GM19463 (cell line): Measurements from ENCODE around the gene CDC42EP3.
A peak's percentile ranks its signal among the peaks of the same experiment; 100 is the strongest.

Experiments used
- ATAC-seq: cut with Tn5 transposase; IDR thresholded peaks from one replicate; pipeline ENCODE4 v1.9.1; 2021; ENCODE audit warnings: mild to moderate bottlenecking, moderate library complexity; ENCODE audit not compliant: unreplicated experiment

The CDC42EP3 gene

DNA sequence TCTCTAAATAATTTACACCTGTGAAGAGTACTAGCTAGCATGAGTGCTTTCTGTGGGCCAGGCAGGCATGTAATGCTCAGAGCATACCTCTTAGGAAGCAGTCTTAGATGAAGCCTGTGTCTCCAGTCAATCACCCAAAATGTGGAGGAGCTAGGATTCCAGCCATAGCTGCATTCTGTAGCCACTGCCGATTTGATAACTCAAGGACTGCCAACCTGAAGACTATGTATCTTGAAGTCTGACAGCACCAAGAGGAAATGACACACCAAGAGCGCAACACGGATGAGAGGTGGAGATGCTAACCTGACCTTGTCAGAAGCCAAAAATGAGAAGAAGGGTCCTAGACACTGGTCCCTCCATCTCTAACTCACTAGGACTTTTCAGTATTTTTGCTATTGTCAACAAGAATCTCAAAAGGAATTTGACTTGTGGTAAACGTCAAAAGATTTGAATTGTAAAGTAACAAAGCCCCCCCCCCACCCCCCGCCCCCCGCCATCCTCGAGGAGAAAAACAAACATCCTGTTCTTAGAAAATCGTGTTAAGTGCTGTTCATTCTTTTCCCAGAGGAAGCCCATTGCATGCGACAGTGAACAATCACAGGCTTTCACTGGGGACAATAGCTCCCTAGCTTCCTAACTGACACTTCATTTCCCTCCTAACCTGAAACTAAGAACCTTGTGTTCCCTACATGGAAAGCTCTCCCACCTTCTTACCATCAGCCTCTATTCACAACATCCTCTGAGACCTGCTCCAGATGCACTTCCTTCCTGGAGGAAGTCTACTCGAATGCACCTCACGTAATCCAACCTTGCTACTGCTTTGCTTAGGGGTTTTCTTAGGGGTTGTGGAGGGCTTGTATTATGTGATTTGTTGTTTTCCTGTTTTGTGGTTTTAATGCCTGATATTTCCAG lies 14.7 kb downstream of the CDC42EP3 start:
- no peak for ATAC-seq

DNA sequence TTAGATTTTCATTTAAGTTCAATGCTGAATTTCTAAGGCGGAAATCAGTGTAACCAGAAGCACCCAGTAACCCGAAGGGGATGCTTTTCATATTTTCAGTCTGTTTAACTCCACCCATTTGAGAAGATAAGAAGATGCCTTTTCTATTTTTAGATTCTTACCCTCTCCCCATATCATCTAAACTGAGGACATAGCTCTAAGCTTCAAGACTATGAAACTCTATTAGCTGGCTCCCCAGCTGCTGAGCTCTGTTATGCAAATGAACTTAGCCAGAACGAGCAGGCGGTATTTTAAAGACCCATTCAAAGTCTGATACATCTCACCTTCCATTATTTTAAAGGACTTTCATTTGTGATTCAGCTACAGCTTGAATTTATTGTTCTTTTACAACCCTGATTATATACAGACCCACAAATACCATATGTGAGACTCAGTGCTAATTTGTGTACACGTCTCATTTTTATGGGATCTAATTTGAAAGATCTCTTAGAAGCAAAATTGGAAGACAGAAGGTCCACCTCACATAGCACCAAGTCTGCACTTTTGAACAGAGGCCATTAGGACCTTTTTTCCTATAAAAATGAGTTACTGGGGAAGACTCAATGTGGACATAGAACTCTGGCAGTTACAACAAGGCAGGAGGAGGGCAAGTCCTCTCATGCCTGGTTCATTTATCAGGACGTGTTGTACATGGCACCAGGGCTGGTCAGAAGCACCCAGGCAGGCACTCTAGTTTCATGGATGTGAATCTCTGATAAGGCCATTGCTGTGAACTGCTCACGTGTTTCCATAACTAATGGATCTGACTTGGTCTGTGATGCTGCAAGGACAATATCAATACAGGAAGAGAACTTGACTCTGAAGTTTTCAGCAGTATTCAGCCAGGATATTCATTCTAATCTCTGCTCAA lies 16.3 kb downstream of the CDC42EP3 start:
- peak; percentile 67 for ATAC-seq

DNA sequence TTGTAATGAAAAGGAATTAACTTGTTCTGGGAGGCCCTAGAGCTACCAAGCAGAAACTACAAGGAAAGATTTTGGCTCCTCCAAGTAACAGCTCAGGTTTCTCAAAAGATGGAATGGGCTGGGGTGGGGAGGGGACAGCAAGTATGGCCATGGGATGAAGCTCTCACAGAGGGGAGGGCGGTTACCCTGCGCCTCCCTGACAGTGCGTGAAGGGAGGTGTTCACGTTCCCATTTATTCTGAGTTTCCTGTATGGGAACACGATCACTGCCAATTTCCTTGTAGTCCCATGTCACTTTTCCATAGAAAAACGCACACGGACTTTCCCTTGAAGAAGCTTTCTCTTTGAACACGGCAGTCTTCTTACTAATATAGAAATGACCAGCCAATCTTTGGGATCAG lies 17.0 kb downstream of the CDC42EP3 start:
- no peak for ATAC-seq

DNA sequence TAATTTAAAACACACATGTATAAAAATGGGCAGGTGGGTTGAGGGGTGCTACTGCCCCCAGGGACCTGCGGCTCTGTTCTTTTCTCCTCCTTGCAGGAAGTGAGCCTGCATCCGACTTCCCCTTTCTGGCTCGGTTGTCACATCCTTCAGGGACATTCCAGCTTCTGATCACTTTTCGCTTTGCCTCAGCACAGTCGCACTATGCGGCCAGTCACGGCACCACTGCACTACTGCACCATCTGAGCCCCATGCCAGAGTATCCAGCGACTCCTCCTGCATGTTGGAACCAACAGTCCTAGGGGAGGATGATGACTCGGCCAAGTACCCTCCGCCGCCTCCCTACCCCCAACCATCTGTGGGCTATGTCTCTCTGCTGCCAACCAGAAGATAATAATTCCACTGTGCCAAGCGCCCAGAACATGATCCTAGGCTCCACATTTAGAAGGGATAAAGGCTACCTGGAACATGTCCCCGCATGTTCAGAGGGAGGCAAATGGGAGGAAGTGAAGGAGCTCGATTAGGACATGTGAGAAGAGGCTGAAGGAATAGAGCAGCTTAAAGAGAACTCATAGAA lies 17.6 kb downstream of the CDC42EP3 start:
- ATAC-seq = peak; percentile 53

DNA sequence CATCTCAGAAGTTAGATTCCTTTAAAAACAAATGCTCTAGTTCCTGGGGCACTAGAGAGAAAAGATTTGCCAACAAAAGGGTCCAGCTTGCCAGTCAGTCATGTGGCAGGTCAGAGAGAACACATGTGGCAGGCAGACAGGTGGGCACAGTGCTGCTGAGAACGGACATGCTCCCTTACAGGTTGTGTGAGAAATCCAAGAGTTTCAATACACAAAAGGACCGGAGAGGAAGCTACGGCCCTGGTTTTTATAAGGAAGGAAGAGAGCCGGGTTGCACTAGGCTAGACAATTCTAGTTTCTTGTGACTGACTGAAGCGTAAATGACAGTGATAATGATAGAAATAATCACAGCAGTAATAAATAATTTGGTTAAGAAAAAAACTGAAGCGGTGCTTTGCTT lies 18.3 kb downstream of the CDC42EP3 start:
- no peak for ATAC-seq

DNA sequence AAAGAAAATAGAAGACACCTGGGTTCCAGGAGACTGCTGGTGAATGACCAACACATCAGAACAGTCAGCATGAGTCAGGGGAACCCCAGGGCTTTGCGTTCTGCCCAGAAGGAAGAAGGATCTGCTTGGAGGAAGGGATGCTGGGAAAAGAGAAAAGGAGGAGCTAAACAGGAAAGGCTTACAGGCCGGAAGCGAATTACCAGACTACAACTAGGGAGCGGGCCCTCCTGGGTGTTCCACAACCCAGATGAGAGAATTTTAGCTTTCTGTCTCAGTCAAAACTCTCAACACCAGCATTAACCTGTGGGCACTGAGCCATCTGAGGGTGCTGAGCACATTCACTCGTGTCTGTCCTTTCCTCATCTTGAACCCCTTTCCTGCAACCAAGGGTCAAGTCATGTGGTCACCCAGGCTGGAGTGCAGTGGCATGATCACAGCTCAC lies 19.2 kb downstream of the CDC42EP3 start:
- ATAC-seq = no peak

DNA sequence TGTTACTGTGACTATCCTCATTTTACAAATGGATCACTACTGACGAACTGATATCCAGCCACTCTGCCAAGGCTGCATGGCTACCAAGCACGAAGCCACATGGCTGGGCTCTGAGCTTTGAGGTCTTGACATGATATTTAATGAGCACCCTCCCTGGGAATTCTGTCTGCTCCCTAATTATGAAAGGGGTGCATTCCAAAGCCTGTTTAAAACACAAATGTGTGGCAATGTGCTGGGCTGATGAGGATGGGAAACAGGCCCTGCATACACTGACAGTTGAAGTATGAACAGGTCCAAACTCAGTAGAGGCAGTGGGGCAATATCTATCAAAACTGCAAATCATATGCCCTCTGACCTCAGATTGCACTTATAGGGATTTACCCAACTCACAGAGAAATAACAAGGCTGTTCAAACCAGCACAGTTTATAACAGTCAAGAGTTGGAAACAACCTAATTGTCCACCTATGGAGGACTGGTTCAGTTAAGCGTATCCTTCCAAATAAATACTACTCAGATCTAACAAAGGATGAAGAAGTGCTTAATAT lies 20.8 kb downstream of the CDC42EP3 start:
- ATAC-seq = no peak

DNA sequence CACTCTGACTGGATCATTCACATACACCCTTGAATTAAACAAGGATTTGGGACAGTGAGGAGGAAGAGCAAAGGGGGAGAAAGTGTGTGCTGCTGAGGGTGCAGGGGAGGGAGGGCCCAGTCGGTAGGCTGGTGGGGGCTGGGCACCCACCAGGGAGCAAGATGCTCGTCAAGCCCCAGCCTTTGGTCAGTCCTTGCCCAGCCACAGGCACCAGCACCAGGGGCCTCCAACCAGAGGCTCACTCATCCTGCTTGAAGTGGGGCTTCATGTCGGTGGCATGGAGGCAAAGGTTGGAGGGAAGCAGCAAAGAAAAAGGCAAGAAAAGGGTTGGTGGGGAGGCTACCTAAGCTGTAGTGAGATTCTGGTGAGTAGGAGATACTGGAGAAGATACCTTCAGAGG lies 21.9 kb downstream of the CDC42EP3 start:
- no peak for ATAC-seq

DNA sequence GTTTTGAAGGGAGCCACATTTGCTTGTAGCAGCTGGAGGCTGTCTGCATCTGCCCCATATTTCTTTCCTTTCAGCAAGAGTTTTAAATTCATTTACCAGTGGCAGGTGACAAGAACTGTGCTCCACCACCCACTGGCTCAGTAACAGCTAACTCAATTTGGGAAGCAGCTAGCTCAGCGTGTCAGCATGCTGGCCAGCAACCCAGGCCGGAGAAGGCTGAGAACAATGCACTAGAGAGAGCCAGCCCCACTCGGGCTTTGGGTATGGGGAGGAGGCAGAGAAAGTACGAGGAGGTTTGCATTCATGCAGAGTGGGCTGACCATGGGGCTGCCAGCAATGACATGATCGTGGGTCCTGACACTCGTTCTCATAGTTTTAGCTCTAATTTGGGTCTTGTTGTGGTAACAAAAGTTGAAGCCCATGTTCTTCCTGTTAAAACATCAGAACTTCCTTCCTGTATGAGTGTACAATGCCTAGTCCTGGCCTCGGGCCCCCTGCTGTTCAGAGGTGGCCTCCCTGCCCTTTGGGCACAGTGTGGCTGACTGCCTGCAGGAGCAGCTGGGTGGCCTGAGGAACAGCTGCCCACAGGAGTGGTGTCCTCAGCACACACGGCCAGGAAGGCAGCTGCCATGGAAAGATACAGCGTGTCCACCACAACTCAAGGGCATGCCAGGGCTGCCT lies 23.0 kb downstream of the CDC42EP3 start:
- no peak for ATAC-seq

DNA sequence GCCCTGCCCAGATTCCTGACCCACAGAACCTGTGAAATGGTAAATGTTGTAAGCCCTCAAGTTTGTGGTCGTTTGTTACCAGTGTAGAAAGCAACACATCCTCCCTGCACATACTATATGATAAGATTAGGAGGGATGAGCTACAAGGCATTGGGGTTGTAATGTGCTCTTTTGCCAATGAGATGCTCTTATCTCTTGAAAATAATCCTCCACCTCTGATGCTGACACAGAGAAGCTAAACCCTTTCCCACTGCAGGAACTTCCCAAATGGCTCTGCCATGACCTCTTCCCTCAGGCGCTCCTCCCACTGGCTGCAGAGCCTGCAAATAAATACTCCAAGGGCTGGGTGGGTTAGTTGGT lies 23.5 kb downstream of the CDC42EP3 start:
- ATAC-seq = no peak

DNA sequence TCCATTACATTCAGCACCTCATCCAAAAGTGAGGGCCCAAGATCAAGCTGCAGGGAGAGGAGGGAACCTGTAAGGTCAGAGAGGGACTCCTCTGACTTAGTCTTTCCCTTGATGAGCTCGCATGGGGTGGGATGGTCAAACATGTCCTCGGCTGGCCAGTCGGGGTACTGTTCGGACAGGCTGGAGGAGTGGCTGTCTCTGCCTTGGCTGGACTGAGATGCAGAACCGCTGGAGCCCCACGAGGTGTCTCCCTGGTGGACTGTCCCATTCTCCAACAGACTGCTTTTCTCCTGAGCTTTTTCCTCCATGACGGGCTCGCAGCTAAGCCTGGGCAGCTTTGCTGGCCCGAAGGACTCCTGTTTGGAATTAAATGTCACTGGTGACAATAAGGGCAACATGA lies 25.6 kb downstream of the CDC42EP3 start:
- no peak for ATAC-seq

DNA sequence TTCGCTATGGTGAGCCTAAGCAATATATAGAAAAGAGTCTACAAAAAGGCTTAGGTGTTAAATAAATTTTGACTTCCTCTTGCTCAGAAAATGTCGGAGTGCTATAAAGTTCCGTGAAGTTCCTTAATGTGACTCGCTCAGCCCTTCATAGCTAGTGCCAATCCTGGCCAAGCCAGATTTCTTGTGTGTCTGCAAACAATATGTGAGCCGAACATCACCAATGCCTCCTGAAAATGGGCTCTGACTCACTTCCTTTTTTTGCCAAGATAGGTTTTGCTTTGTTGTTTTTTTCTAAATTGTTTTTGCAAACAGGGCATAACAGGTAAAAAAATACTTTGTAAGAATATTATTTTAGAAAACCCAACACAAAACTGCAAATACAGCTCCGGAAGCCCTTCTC lies 26.1 kb downstream of the CDC42EP3 start:
- no peak for ATAC-seq

DNA sequence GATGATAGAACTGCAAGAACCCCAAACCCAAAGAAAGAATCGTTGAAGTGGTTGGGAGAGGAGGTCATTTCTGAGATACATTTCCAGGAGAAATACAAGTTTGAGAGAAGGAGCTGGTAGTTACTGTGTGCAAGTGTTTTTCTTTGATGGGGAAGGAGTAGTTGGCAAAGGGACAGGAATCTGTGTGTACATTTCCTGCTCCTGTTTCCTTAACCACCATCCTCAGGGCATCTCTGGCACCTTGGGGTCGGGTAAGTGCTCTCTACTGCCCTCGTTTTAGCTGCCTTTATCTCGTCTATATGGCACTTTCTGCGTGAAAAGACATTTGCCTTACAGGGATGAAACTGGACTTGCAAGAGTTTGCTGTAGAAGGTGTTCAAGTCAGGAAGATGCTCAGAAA lies 27.3 kb downstream of the CDC42EP3 start:
- no peak for ATAC-seq

DNA sequence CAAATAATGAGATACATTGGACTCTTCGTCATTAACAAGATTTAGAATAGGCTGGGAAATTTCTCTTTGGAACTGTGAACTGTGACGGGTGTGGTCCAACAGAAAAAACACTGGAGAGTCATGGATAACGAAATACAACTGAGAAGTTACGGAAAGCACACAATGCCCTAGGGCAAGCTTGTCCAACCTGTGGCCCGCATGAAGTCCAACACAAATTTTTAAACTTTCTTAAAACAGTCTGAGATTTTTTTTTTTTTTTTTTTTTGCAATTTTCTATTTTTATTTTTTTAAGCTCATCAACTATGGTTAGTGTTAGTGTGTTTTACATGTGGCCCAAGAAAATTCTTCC lies 27.7 kb downstream of the CDC42EP3 start:
- no peak for ATAC-seq

DNA sequence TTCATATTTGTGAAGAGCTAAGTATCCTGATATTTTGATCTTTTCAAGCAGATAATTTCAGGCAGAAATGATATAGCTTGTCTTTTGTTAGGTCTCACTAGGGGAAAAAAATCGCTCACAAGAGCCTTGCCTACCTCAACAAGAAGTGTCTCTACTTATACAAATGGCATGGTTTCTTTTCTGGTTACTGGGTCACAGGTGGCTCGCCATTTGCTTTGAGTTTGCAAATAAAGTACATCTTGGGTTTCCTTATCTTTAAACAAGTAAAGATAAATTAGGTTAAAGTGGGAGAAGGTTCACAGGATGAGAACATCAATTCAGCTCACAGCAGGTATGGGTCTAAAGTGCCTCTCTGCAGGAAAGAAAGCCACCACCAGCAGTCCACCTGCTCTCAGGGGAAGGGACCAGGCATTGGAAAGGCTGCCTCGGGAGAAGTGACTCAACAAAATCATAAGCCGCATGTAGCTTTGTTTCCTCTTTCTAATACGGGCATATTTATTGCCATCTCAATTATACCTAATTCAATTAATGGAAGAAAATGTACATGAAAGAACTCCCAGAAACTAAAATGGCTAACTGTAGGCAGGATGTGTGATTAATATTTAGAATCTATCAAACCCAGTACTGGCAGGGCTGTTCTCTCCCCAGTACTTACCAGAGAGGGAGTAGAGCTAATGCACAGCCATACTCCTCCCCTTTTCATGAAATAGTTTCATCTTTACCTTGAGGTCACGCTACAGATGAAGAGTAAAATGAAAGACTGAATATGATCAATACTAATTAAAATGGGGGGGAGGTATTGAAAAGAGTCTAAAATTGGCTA lies 28.3 kb downstream of the CDC42EP3 start:
- ATAC-seq = no peak

DNA sequence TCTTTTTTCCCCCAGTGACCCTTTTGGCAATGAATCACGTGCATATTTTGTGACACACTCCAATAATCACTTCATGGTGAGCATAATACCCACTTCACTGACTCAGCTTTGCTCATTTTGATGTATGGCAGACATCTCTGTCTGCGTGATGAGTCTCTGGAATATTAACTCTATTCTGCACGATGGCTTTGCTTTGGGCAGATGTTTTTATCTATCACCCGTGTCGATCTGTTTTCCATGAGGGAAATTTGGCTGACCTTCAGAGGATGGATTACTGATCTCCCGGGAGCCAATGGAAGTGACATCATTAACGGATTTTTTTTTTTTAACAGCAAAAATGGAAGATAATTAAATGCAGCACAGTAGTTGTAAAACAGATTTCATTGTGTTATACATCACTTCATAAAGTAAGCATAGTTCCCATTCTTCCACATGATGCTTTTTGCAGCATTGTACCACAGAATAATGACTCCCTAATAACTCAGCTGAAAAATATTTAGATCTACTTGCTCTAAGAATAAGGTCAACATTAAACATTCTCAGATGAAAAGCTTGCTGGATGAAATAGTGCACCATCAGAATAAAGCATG lies 29.8 kb downstream of the CDC42EP3 start:
- no peak for ATAC-seq

DNA sequence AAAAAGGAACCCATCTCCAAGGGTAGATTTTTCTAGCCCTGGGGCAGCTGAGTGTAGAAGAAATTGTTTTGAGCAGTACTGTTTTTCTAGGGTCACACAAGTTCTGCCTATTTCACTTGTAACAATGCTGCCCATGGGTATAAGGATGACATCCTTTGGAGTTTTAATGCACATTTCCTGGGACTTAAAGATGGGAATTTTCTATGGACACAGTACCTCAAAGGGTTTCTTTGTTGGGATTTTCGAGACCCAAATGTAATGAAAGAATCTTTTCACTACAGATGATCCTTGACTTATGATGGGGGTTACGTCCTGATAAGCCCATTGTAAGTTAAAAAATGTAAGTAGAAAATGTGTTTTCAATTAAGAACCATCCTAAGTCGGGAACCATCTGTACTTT lies 31.8 kb downstream of the CDC42EP3 start:
- ATAC-seq = no peak

DNA sequence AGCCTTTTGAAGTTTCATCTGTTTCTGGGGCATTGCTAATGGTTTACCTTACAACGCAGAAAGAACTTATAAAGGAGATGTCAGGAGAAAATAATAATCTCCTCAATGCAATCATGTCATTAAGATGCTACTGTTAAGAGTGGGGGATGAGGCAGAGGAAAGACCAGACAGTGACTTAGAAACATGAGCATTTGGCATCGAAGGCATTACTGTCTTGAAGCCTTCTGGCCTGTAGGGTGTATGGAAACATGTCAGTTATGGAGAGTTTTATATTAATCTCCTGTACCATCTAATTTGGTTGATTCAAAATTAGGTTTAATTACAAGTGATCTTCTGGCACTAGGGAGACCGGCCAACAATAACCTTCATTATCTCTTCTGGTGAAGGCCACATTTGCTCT lies 32.5 kb downstream of the CDC42EP3 start:
- ATAC-seq = no peak

DNA sequence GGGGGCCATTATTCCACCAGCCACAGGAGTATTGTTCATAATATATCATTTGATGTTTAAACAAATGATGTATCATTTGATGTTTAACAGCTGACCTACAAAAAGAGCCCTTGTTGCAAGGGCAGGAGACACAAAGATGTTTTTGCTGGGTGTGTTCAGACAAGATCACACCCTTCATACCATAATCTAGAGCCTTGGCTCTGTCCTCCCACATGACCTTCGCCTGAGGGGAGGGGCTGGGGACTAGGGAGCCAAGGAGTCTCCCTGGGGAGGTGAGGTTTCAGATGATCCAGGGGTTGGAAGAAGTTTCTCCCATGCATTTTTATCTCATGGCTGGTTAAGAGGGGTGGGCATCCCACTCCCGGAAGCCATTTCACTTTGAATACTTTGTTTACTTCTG lies 33.5 kb downstream of the CDC42EP3 start:
- ATAC-seq = no peak
